Adrenal gland (tissue), 12 donors: ENCODE measurements around the gene NFATC1. TPM values are rescaled to one million over a fixed set of nuclear protein-coding genes. Genes with fewer than 3 reads are reported as not detected.

Experiments
- DNase-seq, 7 donors: peaks; one replicate each; pipeline ENCODE4 v3.0.0-alpha.2; 2019 to 2020
- H3K27ac ChIP-seq, 5 donors: fragments of 200-600 bp; sonication (generic) in 4 of 5; 1 replicate in 3 of 5; 2 replicates in 2 of 5; pipeline versions ENCODE4 v1.5.1 to v1.8.0; 2016 to 2020; ENCODE audit warnings: mild to moderate bottlenecking in 1 of 5
- H3K27me3 ChIP-seq: fragments of 200-600 bp; 2 replicates; pipeline ENCODE4 v1.8.0; 2021
- H3K36me3 ChIP-seq, 2 donors: fragments of 200-600 bp; replicated peaks in 1 of 2; 1 replicate in 1 of 2; 2 replicates in 1 of 2; pipeline versions ENCODE4 v1.5.1 to v1.8.0; 2018 to 2022
- H3K4me1 ChIP-seq, 2 donors: fragments of 200-600 bp; replicated peaks in 1 of 2; 1 replicate in 1 of 2; 2 replicates in 1 of 2; pipeline versions ENCODE4 v1.5.1 to v1.8.0; 2018 to 2021
- H3K4me3 ChIP-seq, 4 donors: fragments of 200-600 bp; sonication (generic) in 3 of 4; one replicate each; pipeline ENCODE4 v1.5.1; 2016 to 2018
- H3K9me3 ChIP-seq, 3 donors: fragments of 200-600 bp; sonication (generic) in 1 of 3; replicated peaks in 1 of 3; 1 replicate in 2 of 3; 2 replicates in 1 of 3; pipeline versions ENCODE4 v1.5.1 to v1.8.0; 2016 to 2021
- POLR2A ChIP-seq, 2 donors: fragments of 450-650 bp; IDR thresholded peaks; one replicate each; pipeline ENCODE4 v1.6.1; 2017; ENCODE audit warnings: antibody characterized with exemption in 2 of 2, mild to moderate bottlenecking in 2 of 2, moderate library complexity in 1 of 2
- WGBS, 4 donors: extraction: QIAGEN DNeasy Blood & Tissue Kit in 2 of 4; methylation state at CpG; one replicate each; pipeline versions ENCODE4 v1.1.5 to v1.1.7; 2013 to 2017; 5-methylcytosine and 5-hydroxymethylcytosine counted together
- intact Hi-C, 2 donors: fragments of 100-400 bp; cut with DNase I; formaldehyde crosslinking; loops; one replicate each; pipeline versions ENCODE4 v1.14.1 to v1.15.0; 2022 to 2023
- polyA plus RNA-seq, 3 donors: library from polyadenylated mRNA; stranded (reverse); fragments of 200-250 nt in 2 of 3; fragments of 350-450 nt in 1 of 3; fragmentation: Illumina TruSeq in 1 of 3; extraction: RNeasy Lipid Tissue Mini Kit (QIAGEN cat#74804) in 1 of 3; gene quantifications; one replicate each; pipeline ENCODE4 v1.2.3, GENCODE V29; 2013 to 2014
- total RNA-seq, 9 donors: library from RNA; depleted of rRNA in 4 of 9; stranded (reverse); fragments of >200 nt in 4 of 9; fragments of 120-200 nt in 1 of 9; fragmentation: NEBNext Ultra II Directional in 1 of 9; extraction: Animal tissue kit (Norgen Biotek cat#: 25700) in 1 of 9; gene quantifications; one replicate each; pipeline versions ENCODE4 v1.1.0 to v1.2.4, GENCODE V29; 2013 to 2023
- TF ChIP-seq, protein P1 (sequence below), 6 experiments: fragments of 450-650 bp in 4 of 6; fragments of 200-600 bp in 2 of 6; sonication (generic) in 1 of 6; IDR thresholded peaks; 1 replicate in 5 of 6; 2 replicates in 1 of 6; pipeline versions ENCODE4 v1.5.1 to v1.8.0; 2016 to 2021; ENCODE audit warnings: antibody characterized with exemption in 6 of 6, mild to moderate bottlenecking in 2 of 6, moderate library complexity in 1 of 6
- donor health status: healthy with polysubstance abuse.
- donor health status: Bipolar disorder and iron deficiency.
- donor health status: DM: yes; HTN: yes; CAD: no.
- donor health status: DM: no; HTN: no; CAD: no.
- donor health status: DM: no; HTN: no; CAD: no.
- donor health status: DM: yes; HTN: yes; CAD: no.

Gene NFATC1
- total and polyA plus RNA-seq, 12 donors = 0.50 to 20.9 (median 6.7) TPM

DNA sequence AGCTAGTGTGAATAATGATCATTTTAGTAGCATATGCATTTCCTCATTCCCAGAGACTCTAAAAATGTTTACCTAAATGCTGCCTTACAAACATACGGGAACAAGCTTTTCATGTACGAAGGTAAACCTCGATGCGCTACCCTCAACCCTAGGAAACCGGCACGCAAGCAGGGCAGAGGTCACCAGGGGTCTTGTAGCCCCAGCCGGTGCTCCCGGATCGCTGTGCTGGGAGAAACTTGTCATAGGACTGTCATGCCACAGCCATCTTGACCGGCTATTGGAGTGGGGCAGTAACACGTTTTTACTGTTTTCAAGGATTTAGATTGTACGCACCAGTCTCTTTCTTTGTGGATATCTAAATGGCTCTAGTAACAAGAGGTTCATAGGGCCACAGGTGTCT, 34.8 kb upstream of the NFATC1 start:
- H3K27me3 ChIP-seq = no peaks in the 10 kb centered on the region
- no peaks in the 10 kb centered on the region for H3K4me1 ChIP-seq
- no peak overlapping the region for H3K27ac ChIP-seq
- WGBS, 4 donors = 91 to 97% (median 97%) methylated on average over 11 to 12 of the region's 12 CpGs
- H3K4me3 ChIP-seq = no peak overlapping the region
- no peak for DNase-seq
- TF ChIP-seq, protein P1, sequence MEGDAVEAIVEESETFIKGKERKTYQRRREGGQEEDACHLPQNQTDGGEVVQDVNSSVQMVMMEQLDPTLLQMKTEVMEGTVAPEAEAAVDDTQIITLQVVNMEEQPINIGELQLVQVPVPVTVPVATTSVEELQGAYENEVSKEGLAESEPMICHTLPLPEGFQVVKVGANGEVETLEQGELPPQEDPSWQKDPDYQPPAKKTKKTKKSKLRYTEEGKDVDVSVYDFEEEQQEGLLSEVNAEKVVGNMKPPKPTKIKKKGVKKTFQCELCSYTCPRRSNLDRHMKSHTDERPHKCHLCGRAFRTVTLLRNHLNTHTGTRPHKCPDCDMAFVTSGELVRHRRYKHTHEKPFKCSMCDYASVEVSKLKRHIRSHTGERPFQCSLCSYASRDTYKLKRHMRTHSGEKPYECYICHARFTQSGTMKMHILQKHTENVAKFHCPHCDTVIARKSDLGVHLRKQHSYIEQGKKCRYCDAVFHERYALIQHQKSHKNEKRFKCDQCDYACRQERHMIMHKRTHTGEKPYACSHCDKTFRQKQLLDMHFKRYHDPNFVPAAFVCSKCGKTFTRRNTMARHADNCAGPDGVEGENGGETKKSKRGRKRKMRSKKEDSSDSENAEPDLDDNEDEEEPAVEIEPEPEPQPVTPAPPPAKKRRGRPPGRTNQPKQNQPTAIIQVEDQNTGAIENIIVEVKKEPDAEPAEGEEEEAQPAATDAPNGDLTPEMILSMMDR (IDR thresholded peaks at IDR 0.05) = no peak
- no peak for TF ChIP-seq POLR2A (IDR thresholded peaks at IDR 0.05)
- no peaks in the 10 kb centered on the region for H3K9me3 ChIP-seq
- intact Hi-C loops = no loop called here
- peaks cover 0 to 17% of the 10 kb centered on the region in 2 donors for H3K36me3 ChIP-seq

DNA sequence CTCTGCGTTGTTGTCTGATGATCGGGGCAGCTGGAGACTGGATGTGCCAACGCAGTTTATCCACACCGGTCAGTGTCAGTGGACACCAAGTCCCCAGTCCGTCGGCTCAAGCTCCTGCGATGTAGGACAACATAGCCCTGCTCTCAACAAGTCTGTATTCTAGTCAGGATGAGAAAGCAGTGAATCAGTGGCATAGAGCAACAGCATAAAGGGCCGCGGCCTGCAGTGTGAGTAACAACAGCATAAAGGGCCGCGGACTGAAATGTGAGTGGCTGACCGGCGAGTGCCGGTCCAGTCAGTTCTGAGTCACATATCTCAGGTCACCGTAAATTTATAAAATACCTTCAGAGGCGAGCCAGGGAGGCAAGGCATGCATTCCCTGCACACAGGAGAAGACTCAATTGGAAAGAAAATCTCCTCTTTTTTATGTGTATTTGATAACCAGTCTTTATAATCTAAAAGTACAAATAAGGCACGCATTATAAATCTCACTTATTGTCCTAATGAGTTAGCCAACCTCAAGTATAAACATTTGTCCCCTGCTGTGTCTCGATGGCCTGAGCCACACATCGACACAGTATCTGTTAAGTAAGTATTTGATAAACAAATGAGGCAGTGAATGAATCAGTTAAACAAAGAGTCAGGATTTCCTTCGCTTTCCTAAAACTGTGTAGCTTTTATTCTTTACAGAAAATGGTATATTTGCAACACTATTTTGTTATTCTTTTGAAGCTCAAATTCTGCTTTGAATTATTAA, 33.8 kb upstream of the NFATC1 start:
- 89 to 96% (median 91%) methylated on average over 16 to 20 of the region's 20 CpGs for WGBS, 4 donors
- Histone ChIP-seq H3K4me3 (no peak overlapping the region), H3K27me3 (no peaks in the 10 kb centered on the region), H3K9me3 (no peaks in the 10 kb centered on the region), H3K4me1 (no peaks in the 10 kb centered on the region), H3K36me3 (peaks cover 0 to 17% of the 10 kb centered on the region in 2 donors), H3K27ac (no peak overlapping the region)
- TF ChIP-seq POLR2A (IDR thresholded peaks at IDR 0.05) = no peak
- TF ChIP-seq, protein P1 (IDR thresholded peaks at IDR 0.05) = no peak
- intact Hi-C loops = no loop called here
- no peak for DNase-seq

DNA sequence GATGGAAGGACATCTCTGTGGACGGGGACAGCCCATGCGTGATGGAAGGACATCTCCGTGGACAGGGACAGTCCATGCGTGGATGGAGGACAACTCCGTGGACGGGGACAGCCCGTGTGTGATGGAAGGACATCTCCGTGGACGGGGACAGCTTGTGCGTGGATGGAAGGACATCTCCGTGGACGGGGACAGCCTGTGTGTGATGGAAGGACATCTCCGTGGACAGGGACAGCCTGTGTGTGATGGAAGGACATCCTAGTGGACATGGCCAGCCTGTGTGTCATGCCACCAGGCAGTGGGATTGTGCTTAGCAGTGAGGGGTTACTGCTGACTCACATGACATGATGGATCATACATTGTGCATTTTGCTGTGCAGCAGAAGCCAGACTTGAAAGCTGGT, 30.0 kb upstream of the NFATC1 start:
- no peaks in the 10 kb centered on the region for H3K9me3 ChIP-seq
- H3K4me1 ChIP-seq = no peaks in the 10 kb centered on the region
- H3K27me3 ChIP-seq = no peaks in the 10 kb centered on the region
- H3K27ac ChIP-seq = no peak overlapping the region
- TF ChIP-seq, protein P1 (IDR thresholded peaks at IDR 0.05) = no peak
- no peak for TF ChIP-seq POLR2A (IDR thresholded peaks at IDR 0.05)
- WGBS, 4 donors = 93 to 96% (median 95%) methylated on average over 13 of the region's 13 CpGs
- H3K36me3 ChIP-seq = peaks cover 0 to 17% of the 10 kb centered on the region in 2 donors
- no peak overlapping the region for H3K4me3 ChIP-seq
- no peak for DNase-seq
- intact Hi-C loops = no loop called here

DNA sequence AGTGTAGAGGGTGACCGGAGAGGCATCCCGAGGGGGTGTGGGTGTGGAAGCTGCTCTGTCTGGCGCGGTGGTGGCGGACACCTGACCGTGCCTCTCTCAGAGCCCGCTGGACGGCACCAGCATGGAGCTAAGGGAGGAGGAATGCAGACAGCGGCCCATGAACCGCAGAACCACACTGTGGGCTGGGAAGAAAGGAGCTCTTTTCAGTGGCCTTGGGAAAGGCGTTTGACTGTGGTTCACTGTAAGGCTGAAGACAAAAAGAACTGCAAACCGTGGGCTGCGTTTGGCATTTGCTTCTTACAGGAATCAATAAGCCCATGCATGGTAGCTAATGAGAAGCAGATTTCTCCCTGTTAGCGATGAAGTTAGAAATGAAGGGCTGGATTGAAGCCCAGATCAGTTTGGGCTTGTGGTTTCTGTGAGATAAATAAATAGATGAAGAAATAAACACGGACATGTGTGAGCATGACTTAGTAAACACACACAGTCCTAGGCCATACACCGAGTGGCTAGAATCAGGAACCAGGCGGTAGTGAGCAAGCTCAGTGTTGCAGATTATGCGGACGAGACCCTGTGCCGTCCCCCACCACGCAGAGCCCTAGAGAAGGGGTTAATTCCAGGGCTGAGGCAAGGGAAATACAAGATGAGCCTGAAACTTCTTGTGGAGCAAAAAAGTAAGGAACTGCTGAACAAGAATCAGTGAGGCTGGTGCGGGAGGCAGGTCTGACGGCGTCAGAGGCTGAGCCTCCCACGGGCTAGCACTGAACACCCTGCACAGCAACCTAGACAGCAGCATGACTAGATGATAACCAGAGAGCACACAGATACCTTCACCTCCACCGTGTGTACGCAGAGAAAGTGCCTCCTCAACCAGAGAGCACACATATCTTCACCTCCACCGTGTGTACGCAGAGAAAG, 29.3 kb upstream of the NFATC1 start:
- 85 to 89% (median 88%) methylated on average over 29 of the region's 29 CpGs for WGBS, 4 donors
- Histone ChIP-seq H3K36me3 (peaks cover 0 to 12% of the 10 kb centered on the region in 2 donors), H3K4me1 (no peaks in the 10 kb centered on the region), H3K27me3 (no peaks in the 10 kb centered on the region), H3K4me3 (no peak overlapping the region), H3K27ac (no peak overlapping the region), H3K9me3 (no peaks in the 10 kb centered on the region)
- TF ChIP-seq POLR2A (IDR thresholded peaks at IDR 0.05) = no peak
- TF ChIP-seq, protein P1 (IDR thresholded peaks at IDR 0.05) = no peak
- no peak for DNase-seq
- intact Hi-C loops = no loop called here
